IMR-90 (cell line): ENCODE data around the gene SLC3A2. TPM values are rescaled to one million over a fixed set of nuclear protein-coding genes. Genes with fewer than 3 reads are reported as not detected.

Source experiments
- ATAC-seq: fragments of 200-7000 bp; cut with Tn5 transposase; 2 replicates; pipeline ENCODE4 v1.9.1; 2020; ENCODE audit warnings: low read depth, mild to moderate bottlenecking, moderate library complexity
- BruUV-seq: library from RNA; stranded (reverse); fragments of 400-500 nt; replicated peaks from 2 replicates; lab custom pipeline; 2021; lab: Mats Ljungman, UMichigan
- CTCF ChIA-PET: fragments of 300-600 bp; formaldehyde crosslinking; extraction: SDS; loops from one replicate; lab custom pipeline; 2021; ENCODE audit warnings: antibody characterized with exemption; lab: Yijun Ruan, JAX
- POLR2A ChIA-PET: fragments of 300-600 bp; sonication (Branson Sonifier 250); formaldehyde crosslinking; loops from one replicate; lab custom pipeline; 2022; ENCODE audit warnings: antibody characterized with exemption; ENCODE audit not compliant: unreplicated experiment; lab: Charles Lee
- DNase-seq: peaks from one replicate; pipeline ENCODE4 v3.0.0; 2013
- H2AFZ ChIP-seq: replicated peaks from 2 replicates; pipeline ENCODE3; 2013; ENCODE audit warnings: low read length, mild to moderate bottlenecking; ENCODE audit not compliant: poor library complexity
- H2AK5ac ChIP-seq: 2 replicates; pipeline ENCODE4 v1.6.1; 2013; ENCODE audit warnings: low read depth, low read length, inconsistent platforms
- H2AK9ac ChIP-seq: replicated peaks from 2 replicates; pipeline ENCODE3; 2013; ENCODE audit warnings: mild to moderate bottlenecking, low read depth, low read length, moderate library complexity; ENCODE audit not compliant: poor library complexity
- H2BK120ac ChIP-seq: 2 replicates; pipeline ENCODE4 v1.6.1; 2013; ENCODE audit warnings: low read depth, low read length, inconsistent platforms
- H2BK15ac ChIP-seq: 3 replicates; pipeline ENCODE4 v1.6.1; 2013; ENCODE audit warnings: low read depth, low read length, inconsistent platforms
- H2BK20ac ChIP-seq: 2 replicates; pipeline ENCODE4 v1.6.1; 2013; ENCODE audit warnings: low read depth, mild to moderate bottlenecking, inconsistent platforms, low read length, moderate library complexity
- H2BK5ac ChIP-seq: 2 replicates; pipeline ENCODE4 v1.6.1; 2013; ENCODE audit warnings: mild to moderate bottlenecking, low read depth, low read length, inconsistent platforms; ENCODE audit not compliant: poor library complexity, severe bottlenecking
- H3K14ac ChIP-seq: replicated peaks from 2 replicates; pipeline ENCODE4 v1.6.1; 2013; ENCODE audit warnings: low read depth, low read length, inconsistent platforms
- H3K18ac ChIP-seq: 2 replicates; pipeline ENCODE4 v1.6.1; 2013; ENCODE audit warnings: low read depth, low read length, control low read depth
- H3K23ac ChIP-seq: 2 replicates; pipeline ENCODE4 v1.6.1; 2013; ENCODE audit warnings: low read depth, low read length, inconsistent platforms
- H3K27ac ChIP-seq: 2 replicates; pipeline ENCODE4 v1.5.1; 2013; ENCODE audit warnings: mild to moderate bottlenecking, control low read depth, low read length; ENCODE audit not compliant: insufficient read depth
- H3K27me3 ChIP-seq: 2 replicates; pipeline ENCODE4 v1.6.1; 2013; ENCODE audit warnings: low read length; ENCODE audit not compliant: control insufficient read depth, insufficient read depth
- H3K36me3 ChIP-seq: 2 replicates; pipeline ENCODE4 v1.6.1; 2013; ENCODE audit warnings: low read length, mixed read lengths; ENCODE audit not compliant: control insufficient read depth, insufficient read depth
- H3K4ac ChIP-seq: 2 replicates; pipeline ENCODE4 v1.6.1; 2013; ENCODE audit warnings: low read depth, low read length, inconsistent platforms
- H3K4me1 ChIP-seq: 2 replicates; pipeline ENCODE4 v1.6.1; 2013; ENCODE audit warnings: low read length, mixed read lengths; ENCODE audit not compliant: control insufficient read depth, insufficient read depth
- H3K4me2 ChIP-seq: 2 replicates; pipeline ENCODE4 v1.6.1; 2013; ENCODE audit warnings: low read depth, mild to moderate bottlenecking, control low read depth, low read length, moderate library complexity
- H3K4me3 ChIP-seq: 2 replicates; pipeline ENCODE4 v1.5.1; 2013; ENCODE audit warnings: low read depth, mild to moderate bottlenecking, control low read depth, low read length, moderate library complexity; ENCODE audit not compliant: insufficient read depth
- H3K56ac ChIP-seq: 2 replicates; pipeline ENCODE4 v1.6.1; 2013; ENCODE audit warnings: low read length, inconsistent platforms; ENCODE audit not compliant: insufficient read depth; ENCODE audit errors: extremely low read depth
- H3K79me1 ChIP-seq, 2 experiments: 2 replicates each; pipeline ENCODE4 v1.6.1; 2013; ENCODE audit warnings: low read length in 2 of 2, inconsistent platforms in 1 of 2, low read depth in 1 of 2
- H3K9ac ChIP-seq: 2 replicates; pipeline ENCODE4 v1.6.1; 2013; ENCODE audit warnings: low read depth, low read length, control low read depth
- H3K9me1 ChIP-seq: 2 replicates; pipeline ENCODE4 v1.6.1; 2013; ENCODE audit warnings: low read length, inconsistent platforms; ENCODE audit not compliant: insufficient read depth
- H3K9me3 ChIP-seq: 2 replicates; pipeline ENCODE4 v1.6.1; 2013; ENCODE audit warnings: low read length; ENCODE audit not compliant: control insufficient read depth, insufficient read depth
- H4K20me1 ChIP-seq: 2 replicates; pipeline ENCODE4 v1.6.1; 2013; ENCODE audit warnings: low read length, inconsistent platforms; ENCODE audit not compliant: insufficient read depth
- H4K5ac ChIP-seq: 2 replicates; pipeline ENCODE4 v1.6.1; 2013; ENCODE audit warnings: mild to moderate bottlenecking, low read depth, low read length, control low read depth
- H4K8ac ChIP-seq, 2 experiments: 2 replicates each; pipeline ENCODE4 v1.6.1; 2013; ENCODE audit warnings: low read depth in 2 of 2, low read length in 2 of 2, control low read depth in 1 of 2, inconsistent platforms in 1 of 2
- H4K91ac ChIP-seq: 2 replicates; pipeline ENCODE4 v1.6.1; 2013; ENCODE audit warnings: low read depth, low read length, inconsistent platforms; ENCODE audit not compliant: insufficient read depth
- MAFK ChIP-seq: IDR thresholded peaks from 2 replicates; pipeline ENCODE4 v1.6.1; 2012; ENCODE audit warnings: low read depth, low read length, improper control_type of control experiment
- MXI1 ChIP-seq: IDR thresholded peaks from 2 replicates; pipeline ENCODE4 v1.6.1; 2012; ENCODE audit warnings: low read depth, mild to moderate bottlenecking, low read length, moderate library complexity, borderline replicate concordance
- WGBS, 2 experiments: methylation state at CpG; one replicate each; pipeline versions ENCODE4 v1.1.5 to v1.1.7; 2013; ENCODE audit warnings: missing lambda C conversion rate in 2 of 2; ENCODE audit not compliant: insufficient read length in 1 of 2; ENCODE audit errors: extremely low coverage in 2 of 2; 5-methylcytosine and 5-hydroxymethylcytosine counted together
- dilution Hi-C: fragments of 300-500 bp; cut with HindIII; formaldehyde crosslinking; loops from one replicate; pipeline ENCODE4 v1.14.3; 2018; ENCODE audit warnings: low sequenced_read_pairs; ENCODE audit not compliant: unreplicated experiment
- in situ Hi-C: fragments of 300-500 bp; cut with MboI; formaldehyde crosslinking; loops from 3 replicates; pipeline ENCODE4 v1.14.3; 2019; ENCODE audit warnings: low sequenced_read_pairs, inconsistent platforms, mixed read lengths
- intact Hi-C: fragments of 100-400 bp; cut with micrococcal nuclease; formaldehyde crosslinking; loops from 2 replicates; pipeline ENCODE4 v1.10.0; 2022
- polyA plus RNA-seq, 3 experiments: library from polyadenylated mRNA; depleted of rRNA; stranded (reverse); fragments of >200 nt; gene quantifications; 2 replicates each; pipeline ENCODE4 v1.2.3, GENCODE V29; 2012; ENCODE audit warnings: low replicate concordance in 1 of 3
- total RNA-seq: library from RNA; depleted of rRNA; stranded (reverse); fragments of >200 nt; gene quantifications from 2 replicates; pipeline ENCODE4 v1.2.3, GENCODE V29; 2012

The SLC3A2 gene
- total and polyA plus RNA-seq, 2 of the 4 experiments (the other 2 are of a cell fraction), result 140 to 239 TPM

- Histone ChIP-seq H2BK20ac (no peak overlapping the region), H2AK5ac (no peak overlapping the region), H2BK5ac (no peak overlapping the region), H3K4me3 (no peak overlapping the region), H3K36me3 (no peaks in the 10 kb centered on the region; the same call in 1 of the 2 replicates), H2BK120ac (no peak overlapping the region), H3K9me1 (0 out of 2 replicates have a peak, but pooled peaks cover 3% of the 10 kb centered on the region), H4K91ac (no peak overlapping the region), H3K9ac (no peak overlapping the region), H3K4me1 (no peaks in the 10 kb centered on the region), H3K14ac (no peak overlapping the region), H3K79me1 (peaks cover 18% of the 10 kb centered on the region in 2 experiments; a peak in 3 of 4 replicates), H4K5ac (no peak overlapping the region), H3K27me3 (no peaks in the 10 kb centered on the region), H3K23ac (no peak overlapping the region), H2BK15ac (no peak overlapping the region), H3K27ac (no peak overlapping the region), H3K4ac (no peak overlapping the region), H3K56ac (no peak overlapping the region), H3K9me3 (no peaks in the 10 kb centered on the region), H2AK9ac (no peak overlapping the region), H3K18ac (no peak overlapping the region), H2AFZ (no peak overlapping the region), H4K8ac (no peak overlapping the region), H4K20me1 (peaks cover 4% of the 10 kb centered on the region), H3K4me2 (no peak overlapping the region)
- POLR2A ChIA-PET, result no interaction called here
- CTCF ChIA-PET, result interaction anchor here (0.6 to 1.6 kb wide), 6 partner anchors 11 to 786 kb away, joined by 3 to 7 read pairs (median 4); partner anchors contain the start of gene SLC3A2
- 60% methylated on average over 1 of the region's 4 CpGs; no CpG with 5 or more reads in 1 of the 2 experiments for WGBS, 2 experiments
- dilution Hi-C loops, result no loop called here
- TF ChIP-seq MXI1 (no peak), MAFK (no peak)
- DNase-seq (no peak), ATAC-seq (no peak)
- intact Hi-C loops, result loop anchor here (2.0 to 5.0 kb wide), 3 partner anchors 23 to 252 kb away; partner anchors contain the start of genes EML3, HNRNPUL2, ROM1 and TTC9C
- in situ Hi-C loops, result loop anchor here (25.0 kb wide), 1 partner anchor 477 kb away; no protein-coding TSS in a partner anchor
- no TSS peak for BruUV-seq
Observed at GRCh38 chr11:62863687-62864335, 16.9 kb upstream of the SLC3A2 start.
